Measurements from ENCODE around the gene TBCK. TPM values are rescaled to one million over a fixed set of nuclear protein-coding genes. Genes with fewer than 3 reads are reported as not detected.
"Not testable (repeated sequence)": the region's sequence is repeated elsewhere in the genome, so short reads cannot be mapped to it uniquely, and the experiment has no call there.

TBCK gene
- total RNA-seq, 2 experiments from 2014 or later = 23.5 to 29.0 TPM

DNA sequence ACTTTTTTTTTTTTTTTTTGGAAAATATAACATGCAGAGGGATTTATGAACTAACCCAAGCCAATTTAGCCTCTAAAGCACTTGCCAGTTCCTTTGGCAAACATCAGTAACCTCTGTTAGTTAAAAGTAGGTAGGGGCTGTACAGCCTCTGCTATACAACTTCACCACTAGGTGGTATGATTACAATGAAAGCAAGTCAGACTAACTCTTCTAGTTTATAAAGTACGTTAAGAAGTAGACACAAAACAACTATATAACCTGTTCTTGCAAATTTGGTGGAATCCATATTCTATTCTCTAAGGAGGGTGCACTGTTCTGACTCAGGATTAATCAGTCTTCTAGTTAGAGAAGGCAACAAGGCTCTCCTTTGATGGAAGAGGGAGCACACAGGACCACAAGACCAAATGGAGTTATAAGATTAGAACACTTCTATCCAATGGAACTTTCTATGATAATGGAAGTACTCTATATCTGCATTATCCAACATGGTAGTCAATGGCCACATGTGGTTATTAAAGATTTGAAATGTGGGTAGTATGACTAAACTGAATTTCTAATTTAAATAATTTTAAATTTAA is 13.1 kb upstream of the TBCK start:
- Histone ChIP-seq H3K4me3 (ENCODE audit: low read length) (no peak overlapping the region), H3K27me3 (ENCODE audit: control insufficient read depth in 1 of 2, insufficient read depth in 2 of 2, low read length in 2 of 2) (no peaks in the 10 kb centered on the region), H3K9me3 (ENCODE audit: control insufficient read depth in 1 of 2, insufficient read depth in 1 of 2, low read length in 2 of 2) (no peaks in the 10 kb centered on the region), H3K36me3 (ENCODE audit: insufficient read depth, low read length) (peaks cover 88% of the 10 kb centered on the region), H3K27ac (ENCODE audit: low read depth in 1 of 2, low read length in 2 of 2) (no peak overlapping the region), H3K4me1 (ENCODE audit: insufficient read depth, low read length) (no peaks in the 10 kb centered on the region)
- H3K4me1 Mint-ChIP-seq (ENCODE audit: low read depth) = peaks cover 16% of the 10 kb centered on the region
- CTCF ChIA-PET = interaction anchor here (0.7 to 1.2 kb wide), 2 partner anchors 9 to 21 kb away, joined by 3 to 4 read pairs; no protein-coding TSS in a partner anchor
- H3K4me3 Mint-ChIP-seq = no peak overlapping the region
- H3K9me3 Mint-ChIP-seq = no peaks in the 10 kb centered on the region
- TF ChIP-seq, protein P1, sequence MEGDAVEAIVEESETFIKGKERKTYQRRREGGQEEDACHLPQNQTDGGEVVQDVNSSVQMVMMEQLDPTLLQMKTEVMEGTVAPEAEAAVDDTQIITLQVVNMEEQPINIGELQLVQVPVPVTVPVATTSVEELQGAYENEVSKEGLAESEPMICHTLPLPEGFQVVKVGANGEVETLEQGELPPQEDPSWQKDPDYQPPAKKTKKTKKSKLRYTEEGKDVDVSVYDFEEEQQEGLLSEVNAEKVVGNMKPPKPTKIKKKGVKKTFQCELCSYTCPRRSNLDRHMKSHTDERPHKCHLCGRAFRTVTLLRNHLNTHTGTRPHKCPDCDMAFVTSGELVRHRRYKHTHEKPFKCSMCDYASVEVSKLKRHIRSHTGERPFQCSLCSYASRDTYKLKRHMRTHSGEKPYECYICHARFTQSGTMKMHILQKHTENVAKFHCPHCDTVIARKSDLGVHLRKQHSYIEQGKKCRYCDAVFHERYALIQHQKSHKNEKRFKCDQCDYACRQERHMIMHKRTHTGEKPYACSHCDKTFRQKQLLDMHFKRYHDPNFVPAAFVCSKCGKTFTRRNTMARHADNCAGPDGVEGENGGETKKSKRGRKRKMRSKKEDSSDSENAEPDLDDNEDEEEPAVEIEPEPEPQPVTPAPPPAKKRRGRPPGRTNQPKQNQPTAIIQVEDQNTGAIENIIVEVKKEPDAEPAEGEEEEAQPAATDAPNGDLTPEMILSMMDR (IDR thresholded peaks at IDR 0.05) = peak; percentile 61
- H3K36me3 Mint-ChIP-seq (ENCODE audit: low read depth) = peaks cover 91% of the 10 kb centered on the region
- POLR2A ChIA-PET = interaction anchor here (0.6 to 2.1 kb wide), 2 partner anchors 13 to 44 kb away, joined by 4 to 7 read pairs; partner anchors contain the start of genes AIMP1 and TBCK
- H3K27me3 Mint-ChIP-seq = no peaks in the 10 kb centered on the region
- intact Hi-C loops (cut with DNase I, micrococcal nuclease) = no loop called here
- H3K27ac Mint-ChIP-seq = no peak overlapping the region
- DNase-seq (peak in 3 of 14 experiments; percentile 23 to 39 (median 31)), ATAC-seq (ENCODE audit: poor library complexity) (peak; percentile 78)

DNA sequence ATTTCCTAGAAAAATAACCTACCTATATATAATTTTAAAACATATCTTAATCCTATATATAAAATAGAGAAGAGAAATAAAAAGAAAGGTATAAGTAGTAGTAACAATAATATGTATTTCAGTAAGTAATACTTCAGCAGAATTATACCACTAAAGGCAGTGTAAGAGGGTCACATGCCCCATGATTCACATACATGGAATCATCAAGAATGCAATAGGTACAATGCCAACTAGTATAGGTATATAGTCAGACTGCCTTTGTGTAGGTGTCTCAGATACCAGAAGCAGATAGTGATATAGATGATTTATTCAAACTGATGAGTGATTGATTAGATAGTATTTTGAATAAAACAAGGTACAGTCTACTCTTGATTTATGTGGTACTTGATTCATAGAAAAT is 9.8 kb upstream of the TBCK start:
- no peaks in the 10 kb centered on the region for H3K27me3 ChIP-seq (ENCODE audit: control insufficient read depth in 1 of 2, insufficient read depth in 2 of 2, low read length in 2 of 2)
- peaks cover 3% of the 10 kb centered on the region for H3K4me1 ChIP-seq (ENCODE audit: insufficient read depth, low read length)
- Mint-ChIP-seq H3K36me3 (ENCODE audit: low read depth) (peaks cover 80% of the 10 kb centered on the region), H3K4me1 (ENCODE audit: low read depth) (peaks cover 21% of the 10 kb centered on the region), H3K9me3 (no peaks in the 10 kb centered on the region), H3K27me3 (no peaks in the 10 kb centered on the region), H3K27ac (no peak overlapping the region), H3K4me3 (no peak overlapping the region)
- intact Hi-C loops (cut with DNase I, micrococcal nuclease) = no loop called here
- H3K36me3 ChIP-seq (ENCODE audit: insufficient read depth, low read length) = peaks cover 55% of the 10 kb centered on the region
- peaks cover 0 to 6% of the 10 kb centered on the region in 2 experiments for H3K9me3 ChIP-seq (ENCODE audit: control insufficient read depth in 1 of 2, insufficient read depth in 1 of 2, low read length in 2 of 2)
- TF ChIP-seq, protein P1 (IDR thresholded peaks at IDR 0.05) = no peak
- ChIA-PET POLR2A (no interaction called here), CTCF (no interaction called here)
- DNase-seq (no peak), ATAC-seq (ENCODE audit: poor library complexity) (no peak)
- no peak overlapping the region for H3K27ac ChIP-seq (ENCODE audit: low read depth in 1 of 2, low read length in 2 of 2)
- H3K4me3 ChIP-seq (ENCODE audit: low read length) = no peak overlapping the region

DNA sequence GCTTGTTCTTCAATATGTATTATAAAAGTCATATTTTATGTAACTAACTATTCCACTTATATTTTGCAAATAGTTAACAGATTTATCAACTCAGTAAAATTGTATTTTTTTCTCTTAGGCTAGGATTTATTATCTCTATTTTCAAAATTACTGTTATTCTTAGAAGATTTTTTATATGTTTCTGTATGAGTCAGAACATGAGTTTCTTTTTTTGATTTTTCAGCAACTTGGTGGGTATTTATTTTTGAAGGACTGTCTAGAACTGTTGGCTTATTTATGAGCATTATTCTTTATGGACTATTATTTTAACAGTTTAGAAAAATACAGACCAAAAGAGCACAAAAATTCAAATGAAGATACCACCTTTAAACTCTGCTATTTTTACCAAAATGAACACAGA is 7.1 kb upstream of the TBCK start:
- TF ChIP-seq, protein P1 (IDR thresholded peaks at IDR 0.05) = no peak
- Histone ChIP-seq H3K4me1 (ENCODE audit: insufficient read depth, low read length) (peaks cover 3% of the 10 kb centered on the region), H3K36me3 (ENCODE audit: insufficient read depth, low read length) (peaks cover 31% of the 10 kb centered on the region), H3K9me3 (ENCODE audit: control insufficient read depth in 1 of 2, insufficient read depth in 1 of 2, low read length in 2 of 2) (peaks cover 0 to 9% of the 10 kb centered on the region in 2 experiments), H3K27ac (ENCODE audit: low read depth in 1 of 2, low read length in 2 of 2) (no peak overlapping the region), H3K27me3 (ENCODE audit: control insufficient read depth in 1 of 2, insufficient read depth in 2 of 2, low read length in 2 of 2) (no peaks in the 10 kb centered on the region), H3K4me3 (ENCODE audit: low read length) (no peak overlapping the region)
- ChIA-PET POLR2A (no interaction called here), CTCF (no interaction called here)
- intact Hi-C loops (cut with DNase I, micrococcal nuclease) = no loop called here
- ATAC-seq (ENCODE audit: poor library complexity) = no peak
- Mint-ChIP-seq H3K27me3 (no peaks in the 10 kb centered on the region), H3K4me3 (no peak overlapping the region), H3K36me3 (ENCODE audit: low read depth) (peaks cover 76% of the 10 kb centered on the region), H3K4me1 (ENCODE audit: low read depth) (peaks cover 11% of the 10 kb centered on the region), H3K27ac (no peak overlapping the region), H3K9me3 (no peaks in the 10 kb centered on the region)
- DNase-seq = no peak

DNA sequence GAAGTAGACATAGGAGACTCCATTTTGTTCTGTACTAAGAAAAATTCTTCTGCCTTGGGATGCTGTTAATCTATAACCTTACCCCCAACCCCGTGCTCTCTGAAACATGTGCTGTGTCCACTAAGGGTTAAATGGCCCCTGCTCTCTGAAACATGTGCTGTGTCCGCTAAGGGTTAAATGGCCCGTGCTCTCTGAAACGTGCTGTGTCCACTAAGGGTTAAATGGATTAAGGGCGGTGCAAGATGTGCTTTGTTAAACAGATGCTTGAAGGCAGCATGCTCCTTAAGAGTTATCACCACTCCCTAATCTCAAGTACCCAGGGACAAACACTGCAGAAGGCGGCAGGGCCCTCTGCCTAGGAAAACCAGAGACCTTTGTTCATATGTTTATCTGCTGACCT is 5.8 kb upstream of the TBCK start:
- Mint-ChIP-seq H3K36me3 (ENCODE audit: low read depth) (peaks cover 63% of the 10 kb centered on the region), H3K4me1 (ENCODE audit: low read depth) (peaks cover 11% of the 10 kb centered on the region), H3K4me3 (peak overlapping the region; percentile 25)
- Histone ChIP-seq H3K36me3 (ENCODE audit: insufficient read depth, low read length) (peaks cover 18% of the 10 kb centered on the region), H3K4me1 (ENCODE audit: insufficient read depth, low read length) (peaks cover 14% of the 10 kb centered on the region)
- H3K27me3 Mint-ChIP-seq; CTCF ChIA-PET; H3K27ac ChIP-seq (ENCODE audit: low read depth in 1 of 2, low read length in 2 of 2); H3K9me3 ChIP-seq (ENCODE audit: control insufficient read depth in 1 of 2, insufficient read depth in 1 of 2, low read length in 2 of 2); POLR2A ChIA-PET; DNase-seq; H3K9me3 Mint-ChIP-seq; H3K27ac Mint-ChIP-seq; H3K27me3 ChIP-seq (ENCODE audit: control insufficient read depth in 1 of 2, insufficient read depth in 2 of 2, low read length in 2 of 2); H3K4me3 ChIP-seq (ENCODE audit: low read length); intact Hi-C loops (cut with DNase I, micrococcal nuclease); ATAC-seq (ENCODE audit: poor library complexity): not testable (repeated sequence)

DNA sequence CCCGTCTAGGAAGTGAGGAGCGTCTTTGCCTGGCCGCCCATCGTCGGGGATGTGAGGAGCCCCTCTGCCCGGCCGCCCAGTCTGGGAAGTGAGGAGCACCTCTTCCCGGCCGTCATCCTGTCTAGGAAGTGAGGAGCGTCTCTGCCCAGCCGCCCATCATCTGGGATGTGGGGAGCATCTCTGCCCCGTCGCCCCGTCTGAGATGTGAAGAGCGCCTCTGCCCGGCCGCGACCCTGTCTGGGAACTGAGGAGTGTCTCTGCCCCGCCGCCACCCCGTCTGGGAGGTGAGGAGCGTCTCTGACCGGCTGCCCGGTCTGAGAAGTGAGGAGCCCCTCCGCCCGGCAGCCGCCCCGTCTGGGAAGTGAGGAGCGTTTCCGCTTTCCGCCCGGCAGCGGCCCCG is 5.2 kb upstream of the TBCK start:
- CTCF ChIA-PET; H3K4me3 ChIP-seq (ENCODE audit: low read length); H3K27me3 ChIP-seq (ENCODE audit: control insufficient read depth in 1 of 2, insufficient read depth in 2 of 2, low read length in 2 of 2); H3K4me3 Mint-ChIP-seq; H3K27ac Mint-ChIP-seq; intact Hi-C loops (cut with DNase I, micrococcal nuclease); POLR2A ChIA-PET; ATAC-seq (ENCODE audit: poor library complexity); H3K27me3 Mint-ChIP-seq; H3K9me3 Mint-ChIP-seq; H3K27ac ChIP-seq (ENCODE audit: low read depth in 1 of 2, low read length in 2 of 2); H3K9me3 ChIP-seq (ENCODE audit: control insufficient read depth in 1 of 2, insufficient read depth in 1 of 2, low read length in 2 of 2): not testable (repeated sequence)
- Histone ChIP-seq H3K4me1 (ENCODE audit: insufficient read depth, low read length) (peaks cover 14% of the 10 kb centered on the region), H3K36me3 (ENCODE audit: insufficient read depth, low read length) (peaks cover 11% of the 10 kb centered on the region)
- H3K4me1 Mint-ChIP-seq (ENCODE audit: low read depth) = peaks cover 11% of the 10 kb centered on the region
- DNase-seq = peak in 1 of 14 experiments; percentile 6
- H3K36me3 Mint-ChIP-seq (ENCODE audit: low read depth) = peaks cover 57% of the 10 kb centered on the region

Measured in CD4-positive, alpha-beta T cell (primary cell).